Liver (tissue), 3 donors: ENCODE results near the gene CCDC102B.

Experiments used
- FOXA1 ChIP-seq: IDR thresholded peaks from 2 replicates; pipeline ENCODE4 v1.6.1; 2016; ENCODE audit warnings: antibody characterized with exemption
- FOXA2 ChIP-seq: IDR thresholded peaks from 2 replicates; pipeline ENCODE4 v1.6.1; 2016; ENCODE audit warnings: antibody characterized with exemption
- JUND ChIP-seq, 2 donors: IDR thresholded peaks; 2 replicates each; pipeline ENCODE4 v1.6.1; 2016; ENCODE audit warnings: antibody characterized with exemption in 2 of 2
- RAD21 ChIP-seq, 2 donors: IDR thresholded peaks; 2 replicates each; pipeline ENCODE4 v1.6.1; 2016; ENCODE audit warnings: antibody characterized with exemption in 2 of 2, mild to moderate bottlenecking in 2 of 2
- REST ChIP-seq: IDR thresholded peaks from 2 replicates; pipeline ENCODE4 v1.6.1; 2016; ENCODE audit warnings: antibody characterized with exemption, mild to moderate bottlenecking
- RXRA ChIP-seq, 2 donors: IDR thresholded peaks; 2 replicates each; pipeline ENCODE4 v1.6.1; 2017 to 2018; ENCODE audit warnings: antibody characterized with exemption in 2 of 2, mild to moderate bottlenecking in 1 of 2
- SP1 ChIP-seq: IDR thresholded peaks from 2 replicates; pipeline ENCODE4 v1.6.1; 2018; ENCODE audit warnings: antibody characterized with exemption, mild to moderate bottlenecking
- TAF1 ChIP-seq: conservative IDR thresholded peaks from 2 replicates; pipeline ENCODE4 v1.6.1; 2016; ENCODE audit warnings: antibody characterized with exemption, mild to moderate bottlenecking
- YY1 ChIP-seq: IDR thresholded peaks from 2 replicates; pipeline ENCODE4 v1.6.1; 2016; ENCODE audit warnings: antibody characterized with exemption, mild to moderate bottlenecking
- TF ChIP-seq, protein P1 (sequence below): IDR thresholded peaks from 2 replicates; pipeline ENCODE4 v1.6.1; 2016; ENCODE audit warnings: antibody characterized with exemption
- TF ChIP-seq, protein P2 (sequence below): fragments of 150-350 bp; IDR thresholded peaks from 2 replicates; pipeline ENCODE4 v1.5.1; 2017; ENCODE audit warnings: improper control_type of control experiment, low read depth, low read length; ENCODE audit not compliant: missing input control
- TF ChIP-seq, protein P3 (sequence below): IDR thresholded peaks from 2 replicates; pipeline ENCODE4 v1.6.1; 2016; ENCODE audit warnings: antibody characterized with exemption
- TF ChIP-seq, protein P4 (sequence below): IDR thresholded peaks from 2 replicates; pipeline ENCODE4 v1.6.1; 2016; ENCODE audit warnings: antibody characterized with exemption
- donor health status: healthy.
- donor health status: healthy.

DNA sequence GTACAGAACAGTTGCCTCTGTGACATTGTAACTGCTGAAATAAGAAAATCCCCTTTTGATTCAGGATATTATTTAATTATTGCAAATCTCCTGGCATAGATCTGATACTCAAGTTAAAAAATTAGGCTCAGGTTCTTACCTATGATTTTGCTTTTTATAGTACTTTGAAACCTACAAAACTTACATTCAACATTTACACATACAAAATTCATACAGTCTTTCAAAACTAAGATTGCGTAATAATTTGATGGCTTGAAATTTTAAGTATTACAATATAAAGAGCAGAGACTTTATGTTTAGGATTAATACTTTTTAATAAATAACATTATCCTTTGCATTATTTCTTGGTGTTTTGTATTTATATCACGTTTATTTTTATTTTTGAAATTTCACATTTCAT, 291.1 kb downstream of the CCDC102B start:
- no peak for TF ChIP-seq RXRA (IDR thresholded peaks at IDR 0.05)
- TF ChIP-seq, protein P1, sequence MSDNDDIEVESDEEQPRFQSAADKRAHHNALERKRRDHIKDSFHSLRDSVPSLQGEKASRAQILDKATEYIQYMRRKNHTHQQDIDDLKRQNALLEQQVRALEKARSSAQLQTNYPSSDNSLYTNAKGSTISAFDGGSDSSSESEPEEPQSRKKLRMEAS: no peak
- TF ChIP-seq, protein P2, sequence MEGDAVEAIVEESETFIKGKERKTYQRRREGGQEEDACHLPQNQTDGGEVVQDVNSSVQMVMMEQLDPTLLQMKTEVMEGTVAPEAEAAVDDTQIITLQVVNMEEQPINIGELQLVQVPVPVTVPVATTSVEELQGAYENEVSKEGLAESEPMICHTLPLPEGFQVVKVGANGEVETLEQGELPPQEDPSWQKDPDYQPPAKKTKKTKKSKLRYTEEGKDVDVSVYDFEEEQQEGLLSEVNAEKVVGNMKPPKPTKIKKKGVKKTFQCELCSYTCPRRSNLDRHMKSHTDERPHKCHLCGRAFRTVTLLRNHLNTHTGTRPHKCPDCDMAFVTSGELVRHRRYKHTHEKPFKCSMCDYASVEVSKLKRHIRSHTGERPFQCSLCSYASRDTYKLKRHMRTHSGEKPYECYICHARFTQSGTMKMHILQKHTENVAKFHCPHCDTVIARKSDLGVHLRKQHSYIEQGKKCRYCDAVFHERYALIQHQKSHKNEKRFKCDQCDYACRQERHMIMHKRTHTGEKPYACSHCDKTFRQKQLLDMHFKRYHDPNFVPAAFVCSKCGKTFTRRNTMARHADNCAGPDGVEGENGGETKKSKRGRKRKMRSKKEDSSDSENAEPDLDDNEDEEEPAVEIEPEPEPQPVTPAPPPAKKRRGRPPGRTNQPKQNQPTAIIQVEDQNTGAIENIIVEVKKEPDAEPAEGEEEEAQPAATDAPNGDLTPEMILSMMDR: no peak
- TF ChIP-seq TAF1: no peak
- TF ChIP-seq REST: no peak
- no peak for TF ChIP-seq RAD21 (IDR thresholded peaks at IDR 0.05)
- TF ChIP-seq YY1: no peak
- TF ChIP-seq, protein P3, sequence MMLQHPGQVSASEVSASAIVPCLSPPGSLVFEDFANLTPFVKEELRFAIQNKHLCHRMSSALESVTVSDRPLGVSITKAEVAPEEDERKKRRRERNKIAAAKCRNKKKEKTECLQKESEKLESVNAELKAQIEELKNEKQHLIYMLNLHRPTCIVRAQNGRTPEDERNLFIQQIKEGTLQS: no peak
- no peak for TF ChIP-seq FOXA1
- TF ChIP-seq JUND (IDR thresholded peaks at IDR 0.05): no peak
- TF ChIP-seq SP1: no peak
- TF ChIP-seq, protein P4, sequence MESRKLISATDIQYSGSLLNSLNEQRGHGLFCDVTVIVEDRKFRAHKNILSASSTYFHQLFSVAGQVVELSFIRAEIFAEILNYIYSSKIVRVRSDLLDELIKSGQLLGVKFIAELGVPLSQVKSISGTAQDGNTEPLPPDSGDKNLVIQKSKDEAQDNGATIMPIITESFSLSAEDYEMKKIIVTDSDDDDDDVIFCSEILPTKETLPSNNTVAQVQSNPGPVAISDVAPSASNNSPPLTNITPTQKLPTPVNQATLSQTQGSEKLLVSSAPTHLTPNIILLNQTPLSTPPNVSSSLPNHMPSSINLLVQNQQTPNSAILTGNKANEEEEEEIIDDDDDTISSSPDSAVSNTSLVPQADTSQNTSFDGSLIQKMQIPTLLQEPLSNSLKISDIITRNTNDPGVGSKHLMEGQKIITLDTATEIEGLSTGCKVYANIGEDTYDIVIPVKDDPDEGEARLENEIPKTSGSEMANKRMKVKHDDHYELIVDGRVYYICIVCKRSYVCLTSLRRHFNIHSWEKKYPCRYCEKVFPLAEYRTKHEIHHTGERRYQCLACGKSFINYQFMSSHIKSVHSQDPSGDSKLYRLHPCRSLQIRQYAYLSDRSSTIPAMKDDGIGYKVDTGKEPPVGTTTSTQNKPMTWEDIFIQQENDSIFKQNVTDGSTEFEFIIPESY: no peak
- no peak for TF ChIP-seq FOXA2
